HG03135 (cell line): ENCODE measurements around the gene WNK1.
"Not testable (repeated sequence)": the region's sequence is repeated elsewhere in the genome, so short reads cannot be mapped to it uniquely, and the experiment has no call there.

ENCODE experiments used
- ATAC-seq: cut with Tn5 transposase; IDR thresholded peaks from one replicate; pipeline ENCODE4 v1.9.1; 2021; ENCODE audit warnings: mild to moderate bottlenecking, moderate library complexity; ENCODE audit not compliant: unreplicated experiment

WNK1 gene

GRCh38 chr12:751999-752694, at the start of gene WNK1:
Gene WNK1 (plus strand): TSS chr12:752579. CDS start chr12:753566, 987 bp downstream.
- peak; percentile 55 for ATAC-seq

GRCh38 chr12:704516-705242, 47.7 kb upstream of the WNK1 start:
- ATAC-seq, result no peak

- not testable (repeated sequence) for ATAC-seq
Measured at GRCh38 chr12:708084-708483, 44.3 kb upstream of the WNK1 start.

GRCh38 chr12:709455-710020, 42.8 kb upstream of the WNK1 start:
- ATAC-seq, result no peak

GRCh38 chr12:712172-712863, 40.1 kb upstream of the WNK1 start:
- no peak for ATAC-seq

- no peak for ATAC-seq
Measured at GRCh38 chr12:713281-713875, 39.0 kb upstream of the WNK1 start.

- ATAC-seq, result no peak
Measured at GRCh38 chr12:716506-716905, 35.9 kb upstream of the WNK1 start.

GRCh38 chr12:718756-719102, 33.6 kb upstream of the WNK1 start:
- ATAC-seq, result no peak

- ATAC-seq, result no peak
Measured at GRCh38 chr12:720231-720941, 32.0 kb upstream of the WNK1 start.

- ATAC-seq, result no peak
Measured at GRCh38 chr12:724194-724855, 28.1 kb upstream of the WNK1 start.

GRCh38 chr12:725076-725475, 27.3 kb upstream of the WNK1 start:
- ATAC-seq, result no peak

GRCh38 chr12:726281-727140, 25.9 kb upstream of the WNK1 start:
- no peak for ATAC-seq

GRCh38 chr12:727321-727720, 25.1 kb upstream of the WNK1 start:
- ATAC-seq, result no peak

GRCh38 chr12:728781-729180, 23.6 kb upstream of the WNK1 start:
- ATAC-seq, result no peak

- ATAC-seq, result no peak
Measured at GRCh38 chr12:729221-729620, 23.2 kb upstream of the WNK1 start.

- no peak for ATAC-seq
Measured at GRCh38 chr12:730550-730949, 21.8 kb upstream of the WNK1 start.

- ATAC-seq, result no peak
Measured at GRCh38 chr12:737122-737739, 15.1 kb upstream of the WNK1 start.

- ATAC-seq, result no peak
Measured at GRCh38 chr12:738712-739111, 13.7 kb upstream of the WNK1 start.

- no peak for ATAC-seq
Measured at GRCh38 chr12:739349-739748, 13.0 kb upstream of the WNK1 start.
